ENCODE results near the gene C4orf36.

C4orf36 gene

GRCh38 chr4:86891762-86892635, at the start of gene C4orf36:
Gene C4orf36 (minus strand): TSS chr4:86892422. CDS start chr4:86891520, 902 bp downstream.
- DNase-seq (ENCODE audit: low spot score), result peak; percentile 86

- DNase-seq (ENCODE audit: low spot score), result no peak
Observed at GRCh38 chr4:86940920-86941460, 48.8 kb upstream of the C4orf36 start.

- DNase-seq (ENCODE audit: low spot score), result no peak
Observed at GRCh38 chr4:86939729-86940575, 47.7 kb upstream of the C4orf36 start.

- DNase-seq (ENCODE audit: low spot score), result no peak
Observed at GRCh38 chr4:86938771-86939520, 46.7 kb upstream of the C4orf36 start.

- DNase-seq (ENCODE audit: low spot score), result peak; percentile 89
Observed at GRCh38 chr4:86935853-86936733, 43.9 kb upstream of the C4orf36 start.

- no peak for DNase-seq (ENCODE audit: low spot score)
Observed at GRCh38 chr4:86935566-86935852, 43.3 kb upstream of the C4orf36 start.

GRCh38 chr4:86934771-86935565, 42.7 kb upstream of the C4orf36 start, which contains the start of gene AFF1:
Gene AFF1 (plus strand): TSS chr4:86935011. CDS start chr4:86948534, 13,523 bp downstream.
- DNase-seq (ENCODE audit: low spot score), result peak; percentile 93

GRCh38 chr4:86934147-86934770, 42.0 kb upstream of the C4orf36 start:
- peak; percentile 27 for DNase-seq (ENCODE audit: low spot score)

- DNase-seq (ENCODE audit: low spot score), result no peak
Observed at GRCh38 chr4:86928400-86929255, 36.4 kb upstream of the C4orf36 start.

GRCh38 chr4:86927843-86928395, 35.7 kb upstream of the C4orf36 start:
- DNase-seq (ENCODE audit: low spot score), result peak; percentile 25

- DNase-seq (ENCODE audit: low spot score), result no peak
Observed at GRCh38 chr4:86926435-86927086, 34.3 kb upstream of the C4orf36 start.

GRCh38 chr4:86924811-86925210, 32.6 kb upstream of the C4orf36 start:
- DNase-seq (ENCODE audit: low spot score), result no peak

- no peak for DNase-seq (ENCODE audit: low spot score)
Observed at GRCh38 chr4:86921608-86922252, 29.5 kb upstream of the C4orf36 start.

- DNase-seq (ENCODE audit: low spot score), result no peak
Observed at GRCh38 chr4:86919561-86920223, 27.5 kb upstream of the C4orf36 start.

- no peak for DNase-seq (ENCODE audit: low spot score)
Observed at GRCh38 chr4:86918539-86919072, 26.4 kb upstream of the C4orf36 start.
